Heart right ventricle (tissue), 16 donors: ENCODE results near the gene CCSER2. TPM values are rescaled to one million over a fixed set of nuclear protein-coding genes. Genes with fewer than 3 reads are reported as not detected.
A peak's percentile ranks its signal among the peaks of the same experiment; 100 is the strongest.

Experiments used
- ATAC-seq, 8 donors: fragments of 200-7000 bp; cut with Tn5 transposase; one replicate each; pipeline ENCODE4 v1.9.1; 2020; ENCODE audit warnings: mild to moderate bottlenecking in 8 of 8, moderate library complexity in 8 of 8, moderate number of reproducible peaks in 1 of 8
- DNase-seq, 2 donors: peaks; one replicate each; pipeline ENCODE4 v3.0.0-alpha.2; 2020
- H3K27ac ChIP-seq, 10 donors: fragments of 200-600 bp; sonication (generic) in 2 of 10; one replicate each; pipeline versions ENCODE4 v1.5.0 to v1.8.0; 2020 to 2022; ENCODE audit warnings: mild to moderate bottlenecking in 3 of 10
- H3K27me3 ChIP-seq, 7 donors: fragments of 200-600 bp; one replicate each; pipeline ENCODE4 v1.8.0; 2021 to 2022; ENCODE audit warnings: mild to moderate bottlenecking in 2 of 7
- H3K36me3 ChIP-seq, 9 donors: fragments of 200-600 bp; sonication (generic) in 1 of 9; one replicate each; pipeline versions ENCODE4 v1.5.0 to v1.8.0; 2020 to 2022; ENCODE audit warnings: mild to moderate bottlenecking in 2 of 9
- H3K4me1 ChIP-seq, 9 donors: fragments of 200-600 bp; sonication (generic) in 1 of 9; one replicate each; pipeline versions ENCODE4 v1.5.0 to v1.8.0; 2020 to 2022; ENCODE audit warnings: mild to moderate bottlenecking in 4 of 9
- H3K4me3 ChIP-seq, 10 donors: fragments of 200-600 bp; sonication (generic) in 2 of 10; one replicate each; pipeline versions ENCODE4 v1.5.0 to v1.8.0; 2020 to 2022; ENCODE audit warnings: mild to moderate bottlenecking in 7 of 10, moderate library complexity in 2 of 10
- H3K9me3 ChIP-seq, 11 donors: fragments of 200-600 bp in 10 of 11; sonication (generic) in 2 of 11; one replicate each; pipeline versions ENCODE4 v1.5.0 to v1.8.0; 2013 to 2022; ENCODE audit warnings: mild to moderate bottlenecking in 2 of 11, control low read depth in 1 of 11, moderate library complexity in 1 of 11
- WGBS, 2 donors: extraction: QIAGEN DNeasy Blood & Tissue Kit; methylation state at CpG; one replicate each; pipeline ENCODE4 v1.1.7; 2013; ENCODE audit warnings: inconsistent platforms in 1 of 2; 5-methylcytosine and 5-hydroxymethylcytosine counted together
- intact Hi-C, 10 donors: fragments of 100-400 bp; cut with DNase I; formaldehyde crosslinking; loops; one replicate each; pipeline versions ENCODE4 v1.11.1 to v1.14.2; 2022
- polyA plus RNA-seq, 2 donors: library from polyadenylated mRNA; stranded (reverse); fragments of 200-250 nt; gene quantifications; one replicate each; pipeline ENCODE4 v1.2.3, GENCODE V29; 2013
- total RNA-seq, 10 donors: library from RNA; stranded (reverse); fragmentation: NEBNext Ultra II Directional in 3 of 10; extraction: Animal tissue kit (Norgen Biotek cat#: 25700) in 3 of 10; gene quantifications; one replicate each; pipeline versions ENCODE4 v1.2.1 to v1.2.4, GENCODE V29; 2021 to 2023
- TF ChIP-seq, protein P1 (sequence below), 9 donors: fragments of 200-600 bp; sonication (generic) in 2 of 9; IDR thresholded peaks; one replicate each; pipeline versions ENCODE4 v1.5.0 to v1.8.0; 2021 to 2022; ENCODE audit warnings: antibody characterized with exemption in 9 of 9, mild to moderate bottlenecking in 5 of 9, moderate library complexity in 1 of 9
- donor health status: Arrhythmogenic right ventricular cardiomyopathy.
- donor health status: ischemic (EF 13 %, LVEDD 7.1; RV severe dilation, severe dysfunction).
- donor health status: healthy with polysubstance abuse.
- donor health status: DM: no; HTN: yes; CAD: no.
- donor health status: DM: no; HTN: no; CAD: no.
- donor health status: ischemic (EF 25% LVEDD 6.9; RV normal size, moderate dysfunction).
- donor health status: ischemic (EF 25% LVEDD 5.7; RV mildly dilated, moderate dysfunction).
- donor health status: healthy.
- donor health status: DM: yes; HTN: yes; CAD: no.
- donor health status: Ischemic cardiomyopathy.
- donor health status: ischemic (EF 35%, LVEDD 5.7; RV mildly dilated, moderate dysfunction).
- donor health status: nonischemic (EF 11% LVEDD 7.7; RV severe dilation, severe dysfunction).
- donor health status: DM: yes; HTN: yes; CAD: no.
- donor health status: PGD.
- donor health status: ischemic (EF 29% LVEDD 5.4; RV normal size, mild dysfunction).
- donor health status: nonischemic (EF 23%, LVEDD 6.1; RV moderate dilation, normal function).

CCSER2 gene
- total and polyA plus RNA-seq, 12 donors = 27.5 to 252 (median 198) TPM

DNA sequence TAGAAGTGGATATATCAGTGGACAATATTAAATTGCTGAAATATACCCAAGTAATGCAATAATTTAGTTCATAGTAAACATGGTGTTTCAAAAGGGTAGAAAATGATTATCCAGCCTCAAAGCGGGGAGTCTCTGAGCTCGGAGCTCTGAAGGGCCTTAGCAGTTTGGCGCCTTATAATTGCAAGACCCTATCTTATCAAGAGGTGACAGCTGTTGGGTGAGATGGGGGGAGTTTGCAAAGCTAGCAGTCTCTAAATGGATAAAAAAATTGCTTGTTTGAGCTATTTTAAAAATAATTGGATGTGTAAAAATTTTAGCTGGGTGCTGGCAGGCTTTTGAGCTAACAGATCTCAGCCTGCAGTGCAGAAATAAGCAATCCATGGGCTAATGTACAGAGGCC is 219.2 kb downstream of the CCSER2 start:
- DNase-seq (no peak), ATAC-seq (no peak)
- TF ChIP-seq, protein P1, sequence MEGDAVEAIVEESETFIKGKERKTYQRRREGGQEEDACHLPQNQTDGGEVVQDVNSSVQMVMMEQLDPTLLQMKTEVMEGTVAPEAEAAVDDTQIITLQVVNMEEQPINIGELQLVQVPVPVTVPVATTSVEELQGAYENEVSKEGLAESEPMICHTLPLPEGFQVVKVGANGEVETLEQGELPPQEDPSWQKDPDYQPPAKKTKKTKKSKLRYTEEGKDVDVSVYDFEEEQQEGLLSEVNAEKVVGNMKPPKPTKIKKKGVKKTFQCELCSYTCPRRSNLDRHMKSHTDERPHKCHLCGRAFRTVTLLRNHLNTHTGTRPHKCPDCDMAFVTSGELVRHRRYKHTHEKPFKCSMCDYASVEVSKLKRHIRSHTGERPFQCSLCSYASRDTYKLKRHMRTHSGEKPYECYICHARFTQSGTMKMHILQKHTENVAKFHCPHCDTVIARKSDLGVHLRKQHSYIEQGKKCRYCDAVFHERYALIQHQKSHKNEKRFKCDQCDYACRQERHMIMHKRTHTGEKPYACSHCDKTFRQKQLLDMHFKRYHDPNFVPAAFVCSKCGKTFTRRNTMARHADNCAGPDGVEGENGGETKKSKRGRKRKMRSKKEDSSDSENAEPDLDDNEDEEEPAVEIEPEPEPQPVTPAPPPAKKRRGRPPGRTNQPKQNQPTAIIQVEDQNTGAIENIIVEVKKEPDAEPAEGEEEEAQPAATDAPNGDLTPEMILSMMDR (IDR thresholded peaks at IDR 0.05) = no peak
- intact Hi-C loops = loop anchor here in 2 of 10 donors (10.0 kb wide), 1 partner anchor 1827 kb away; no protein-coding TSS in a partner anchor
- no peaks in the 10 kb centered on the region for H3K4me1 ChIP-seq
- 70 to 73% methylated on average over 3 of the region's 3 CpGs for WGBS, 2 donors
- no peak overlapping the region for H3K27ac ChIP-seq
- peaks cover 0 to 49% (median 13%) of the 10 kb centered on the region in 7 donors for H3K27me3 ChIP-seq
- H3K9me3 ChIP-seq = no peaks in the 10 kb centered on the region
- H3K4me3 ChIP-seq = no peak overlapping the region
- H3K36me3 ChIP-seq = no peaks in the 10 kb centered on the region

DNA sequence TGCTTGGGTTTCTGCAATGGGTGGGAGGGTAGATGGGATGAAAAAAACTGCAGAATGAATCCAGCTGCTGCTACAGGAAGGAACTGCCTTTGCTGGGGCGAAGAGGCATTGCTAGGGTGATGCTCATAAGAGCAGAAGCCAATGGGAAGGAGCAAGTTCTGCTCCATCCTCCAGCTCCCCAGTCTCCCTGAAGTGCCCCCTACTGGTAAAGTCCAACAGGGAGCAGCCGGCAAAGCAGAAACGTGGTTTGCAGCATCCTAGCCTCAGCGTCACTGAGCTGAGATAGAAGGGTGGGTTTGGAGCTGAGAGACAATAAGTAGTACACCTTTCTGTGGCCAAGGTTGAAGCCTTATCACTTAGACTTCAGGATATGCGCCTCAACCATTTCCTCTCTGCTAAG is 220.5 kb downstream of the CCSER2 start:
- 30 to 38% methylated on average over 5 of the region's 5 CpGs for WGBS, 2 donors
- H3K27me3 ChIP-seq = peaks cover 0 to 47% (median 10%) of the 10 kb centered on the region in 7 donors
- no peaks in the 10 kb centered on the region for H3K9me3 ChIP-seq
- no peaks in the 10 kb centered on the region for H3K4me1 ChIP-seq
- DNase-seq (no peak), ATAC-seq (no peak)
- no peak overlapping the region for H3K4me3 ChIP-seq
- no peaks in the 10 kb centered on the region for H3K36me3 ChIP-seq
- intact Hi-C loops = loop anchor here in 2 of 10 donors (10.0 kb wide), 1 partner anchor 1826 kb away; no protein-coding TSS in a partner anchor
- H3K27ac ChIP-seq = no peak overlapping the region
- TF ChIP-seq, protein P1 (IDR thresholded peaks at IDR 0.05) = peak in 2 of 9 donors; percentile 10 to 15

DNA sequence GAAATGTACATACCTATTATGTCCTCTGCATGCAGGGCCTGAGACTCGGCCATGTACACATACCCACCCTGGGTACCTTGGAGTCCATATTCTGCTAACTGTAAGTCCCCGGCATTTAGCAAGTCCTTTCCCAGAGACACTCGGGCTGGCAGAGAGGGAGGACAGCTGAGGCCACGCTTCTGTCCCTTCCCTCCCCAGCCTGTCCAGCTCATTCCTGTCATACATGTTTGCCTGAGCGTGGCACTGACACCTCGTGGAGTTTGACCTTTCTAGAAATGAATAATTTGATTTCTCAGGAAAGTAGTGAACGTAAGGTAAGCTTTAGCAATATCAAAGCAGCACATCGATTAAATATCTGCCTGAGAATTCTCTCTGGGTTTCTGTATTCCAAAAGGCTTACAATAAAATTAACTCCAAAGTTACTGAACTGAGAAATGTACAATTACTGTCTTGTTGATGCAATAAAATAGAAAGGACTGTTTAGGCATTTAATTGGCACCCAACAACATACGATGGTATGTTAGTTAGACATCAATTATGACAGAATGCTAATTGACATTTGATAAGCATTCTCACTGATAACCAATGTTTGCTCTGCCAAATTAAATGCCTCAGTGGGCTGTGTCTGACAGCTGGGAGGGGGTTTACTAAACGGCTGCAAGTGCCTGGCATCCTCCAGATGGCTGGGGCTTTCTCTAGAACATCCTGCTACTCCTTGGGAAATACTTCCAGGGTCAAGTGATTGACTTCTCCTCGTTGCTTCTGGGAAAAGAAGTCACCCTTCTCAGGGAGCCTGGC is 221.2 kb downstream of the CCSER2 start:
- WGBS, 2 donors = 55 to 57% methylated on average over 11 of the region's 11 CpGs
- intact Hi-C loops = loop anchor here in 2 of 10 donors (10.0 kb wide), 1 partner anchor 1825 kb away; no protein-coding TSS in a partner anchor
- DNase-seq = no peak
- no peak overlapping the region for H3K4me3 ChIP-seq
- H3K36me3 ChIP-seq = no peaks in the 10 kb centered on the region
- ATAC-seq = peak in 1 of 8 donors; percentile 27
- H3K4me1 ChIP-seq = no peaks in the 10 kb centered on the region
- H3K9me3 ChIP-seq = no peaks in the 10 kb centered on the region
- H3K27ac ChIP-seq = no peak overlapping the region
- TF ChIP-seq, protein P1 (IDR thresholded peaks at IDR 0.05) = no peak
- peaks cover 0 to 47% (median 10%) of the 10 kb centered on the region in 7 donors for H3K27me3 ChIP-seq

DNA sequence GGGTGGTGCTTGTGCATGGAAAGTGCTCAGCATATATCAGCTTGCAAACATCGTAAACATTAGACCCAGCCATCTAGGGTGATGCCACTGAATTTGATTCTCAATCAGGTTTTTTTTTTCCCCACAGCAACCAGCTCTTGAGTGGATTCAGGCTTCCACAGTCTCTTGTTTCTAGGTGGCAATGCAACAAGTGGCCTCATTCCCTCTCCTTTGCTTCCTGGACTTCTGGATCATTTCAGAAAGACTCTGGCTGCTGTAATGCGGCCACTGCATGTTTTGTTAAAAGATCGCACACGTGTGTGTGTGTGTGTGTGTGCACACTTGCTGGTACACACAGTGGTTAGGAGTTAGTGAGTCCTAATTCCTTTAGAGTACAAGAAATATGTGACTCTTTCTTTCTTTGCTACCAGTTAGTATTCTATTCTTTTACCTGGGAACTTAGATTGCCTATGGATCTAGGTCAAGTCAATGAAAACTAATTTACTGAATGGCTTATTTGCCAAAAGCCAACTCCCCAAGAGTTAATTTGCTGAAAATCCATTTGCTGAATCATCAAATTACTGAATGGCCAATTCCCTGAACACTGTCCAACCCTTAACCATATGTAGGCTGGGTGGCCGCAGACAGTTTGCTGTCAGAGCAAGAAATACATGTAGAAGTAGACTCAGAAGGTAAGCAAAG is 222.5 kb downstream of the CCSER2 start:
- intact Hi-C loops = no loop called here
- Histone ChIP-seq H3K4me1 (no peaks in the 10 kb centered on the region), H3K4me3 (no peak overlapping the region), H3K27me3 (peaks cover 0 to 47% (median 10%) of the 10 kb centered on the region in 7 donors), H3K27ac (no peak overlapping the region), H3K9me3 (no peaks in the 10 kb centered on the region), H3K36me3 (no peaks in the 10 kb centered on the region)
- whole genome bisulfite sequencing, 2 donors = 92 to 94% methylated on average over 5 of the region's 5 CpGs
- TF ChIP-seq, protein P1 (IDR thresholded peaks at IDR 0.05) = no peak
- ATAC-seq (no peak), DNase-seq (no peak)
